Cardiac muscle cell (in vitro differentiated cells and primary cell): ENCODE results near the gene WWP2. TPM values are rescaled to one million over a fixed set of nuclear protein-coding genes. Genes with fewer than 3 reads are reported as not detected.
"Not testable (repeated sequence)": the region's sequence is repeated elsewhere in the genome, so short reads cannot be mapped to it uniquely, and the experiment has no call there.

Experiments used
- DNase-seq, 2 donors: peaks; one replicate each; pipeline versions ENCODE4 v3.0.0 to v3.0.0-alpha.2; 2010 to 2017; ENCODE audit warnings: low read depth in 1 of 2, low spot score in 1 of 2
- H3K27ac ChIP-seq: fragments of 200-600 bp; sonication (generic); 2 replicates; pipeline ENCODE4 v1.5.1; 2016
- H3K27me3 ChIP-seq: fragments of 200-600 bp; sonication (generic); 2 replicates; pipeline ENCODE4 v1.6.0; 2016; ENCODE audit warnings: control low read depth
- H3K36me3 ChIP-seq: fragments of 200-600 bp; sonication (generic); 2 replicates; pipeline ENCODE4 v1.5.1; 2016; ENCODE audit warnings: control low read depth
- H3K4me1 ChIP-seq: fragments of 200-600 bp; sonication (generic); 2 replicates; pipeline ENCODE4 v1.8.1; 2017; ENCODE audit warnings: low read depth, mild to moderate bottlenecking, mixed run types
- H3K4me3 ChIP-seq: fragments of 200-600 bp; sonication (generic); 2 replicates; pipeline ENCODE4 v1.5.1; 2016; ENCODE audit warnings: mild to moderate bottlenecking
- H3K9me3 ChIP-seq: fragments of 200-600 bp; sonication (generic); 2 replicates; pipeline ENCODE4 v1.5.1; 2017; ENCODE audit warnings: low read depth, mild to moderate bottlenecking, control low read depth
- polyA plus RNA-seq: library from polyadenylated mRNA; unstranded; fragments of >200 nt; fragmentation: Nextera tagmentation; extraction: Ambion mirVana; gene quantifications from 2 replicates; pipeline ENCODE4 v1.2.1, GENCODE V29; 2016
- total RNA-seq: library from RNA; depleted of rRNA; stranded (reverse); fragments of >200 nt; gene quantifications from 2 replicates; pipeline ENCODE4 v1.2.3, GENCODE V29; 2016
- TF ChIP-seq, protein P1 (sequence below): IDR thresholded peaks from 2 replicates; pipeline ENCODE4 v1.5.1; 2012; ENCODE audit warnings: low read depth, mild to moderate bottlenecking, low read length

The WWP2 gene
- total and polyA plus RNA-seq, 2 experiments from 2014 or later = 21.3 to 27.8 TPM

DNA sequence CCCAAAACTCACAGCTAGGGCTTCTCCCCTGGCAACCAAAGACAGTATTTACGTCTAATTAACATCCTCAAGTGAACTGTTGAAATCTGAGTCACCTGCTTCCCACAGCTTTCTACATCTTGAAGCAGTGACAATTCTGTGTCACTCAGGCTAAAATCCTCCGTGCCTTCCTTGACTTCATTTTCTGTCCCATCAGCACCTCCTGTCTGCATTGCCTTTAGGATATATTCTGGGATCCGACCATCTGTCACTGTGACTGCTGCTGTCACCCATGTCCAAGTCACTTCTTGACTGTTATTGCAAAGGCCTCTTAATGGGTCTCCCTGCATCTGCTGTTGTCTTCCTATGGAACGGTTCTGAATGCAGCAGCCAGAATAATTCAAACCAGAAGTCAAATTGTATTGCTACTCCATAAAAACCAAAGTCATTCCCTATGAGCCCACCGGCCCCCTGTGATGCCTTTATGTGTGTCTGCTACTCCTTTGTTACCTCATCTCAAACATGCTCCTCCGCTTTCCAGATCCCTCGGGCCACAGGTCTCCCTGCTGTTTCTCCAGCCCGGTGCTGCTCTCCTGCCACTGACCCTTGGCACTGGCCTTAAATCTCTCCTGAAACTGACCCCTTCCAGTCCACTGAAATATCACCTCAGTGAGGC is 56.9 kb downstream of the WWP2 start:
- no peaks in the 10 kb centered on the region for H3K36me3 ChIP-seq
- no peaks in the 10 kb centered on the region for H3K27me3 ChIP-seq
- DNase-seq = no peak
- peak overlapping the region; percentile 61 for H3K27ac ChIP-seq
- H3K4me3 ChIP-seq = no peak overlapping the region
- H3K4me1 ChIP-seq = peaks cover 9% of the 10 kb centered on the region
- H3K9me3 ChIP-seq = no peaks in the 10 kb centered on the region
- TF ChIP-seq, protein P1, sequence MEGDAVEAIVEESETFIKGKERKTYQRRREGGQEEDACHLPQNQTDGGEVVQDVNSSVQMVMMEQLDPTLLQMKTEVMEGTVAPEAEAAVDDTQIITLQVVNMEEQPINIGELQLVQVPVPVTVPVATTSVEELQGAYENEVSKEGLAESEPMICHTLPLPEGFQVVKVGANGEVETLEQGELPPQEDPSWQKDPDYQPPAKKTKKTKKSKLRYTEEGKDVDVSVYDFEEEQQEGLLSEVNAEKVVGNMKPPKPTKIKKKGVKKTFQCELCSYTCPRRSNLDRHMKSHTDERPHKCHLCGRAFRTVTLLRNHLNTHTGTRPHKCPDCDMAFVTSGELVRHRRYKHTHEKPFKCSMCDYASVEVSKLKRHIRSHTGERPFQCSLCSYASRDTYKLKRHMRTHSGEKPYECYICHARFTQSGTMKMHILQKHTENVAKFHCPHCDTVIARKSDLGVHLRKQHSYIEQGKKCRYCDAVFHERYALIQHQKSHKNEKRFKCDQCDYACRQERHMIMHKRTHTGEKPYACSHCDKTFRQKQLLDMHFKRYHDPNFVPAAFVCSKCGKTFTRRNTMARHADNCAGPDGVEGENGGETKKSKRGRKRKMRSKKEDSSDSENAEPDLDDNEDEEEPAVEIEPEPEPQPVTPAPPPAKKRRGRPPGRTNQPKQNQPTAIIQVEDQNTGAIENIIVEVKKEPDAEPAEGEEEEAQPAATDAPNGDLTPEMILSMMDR = no peak

DNA sequence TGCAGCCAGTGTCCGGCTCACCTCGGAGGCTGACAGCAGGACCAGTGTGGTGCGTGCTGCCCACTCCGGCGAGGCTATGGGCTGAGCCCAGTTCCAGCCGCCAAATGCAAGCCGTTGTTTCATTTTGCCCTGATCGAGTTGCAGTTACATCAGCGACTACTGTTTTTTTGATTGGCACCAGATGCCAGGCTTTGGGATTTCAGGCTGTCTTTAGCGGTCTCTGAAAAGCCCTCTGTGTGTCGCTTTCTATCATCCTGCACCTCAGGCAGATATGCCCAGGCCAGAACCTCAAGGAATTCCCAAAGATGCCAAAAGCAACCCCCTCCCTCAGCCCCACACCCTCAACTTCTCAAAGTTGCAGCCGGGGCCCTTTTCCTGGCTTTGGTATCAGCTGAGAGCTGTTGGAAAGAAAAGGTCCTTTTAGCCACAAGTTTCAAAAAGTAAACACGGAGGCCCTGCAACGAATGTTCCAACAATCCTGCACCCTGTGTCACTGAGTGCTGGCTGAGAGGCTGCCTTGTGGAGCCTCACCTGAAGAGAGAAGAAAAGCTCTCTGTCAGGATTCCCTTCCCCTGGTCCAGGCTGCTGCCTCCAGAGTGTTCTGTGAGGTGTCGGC is 58.9 kb downstream of the WWP2 start:
- peak overlapping the region; percentile 86 for H3K27ac ChIP-seq
- no peaks in the 10 kb centered on the region for H3K9me3 ChIP-seq
- peaks cover 9% of the 10 kb centered on the region for H3K4me1 ChIP-seq
- H3K27me3 ChIP-seq = no peaks in the 10 kb centered on the region
- no peak overlapping the region for H3K4me3 ChIP-seq
- no peaks in the 10 kb centered on the region for H3K36me3 ChIP-seq
- DNase-seq = peak in 1 of 2 donors; percentile 37
- TF ChIP-seq, protein P1 = no peak

DNA sequence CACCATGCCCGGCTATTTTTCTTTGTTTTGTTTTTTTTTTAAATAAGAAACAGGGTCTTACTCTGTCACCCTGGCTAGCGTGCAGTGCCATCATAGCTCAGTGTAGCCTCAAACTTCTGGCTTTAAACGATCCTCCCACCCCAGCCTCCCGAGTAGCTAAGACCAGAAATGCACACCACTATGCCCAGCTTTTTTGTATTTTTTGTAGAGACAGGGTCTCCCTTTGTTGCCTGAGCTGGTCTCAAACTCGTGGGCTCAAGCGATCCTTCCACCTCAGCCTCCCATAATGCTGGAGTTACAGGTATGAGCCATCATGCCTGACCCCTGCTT is 59.7 kb downstream of the WWP2 start:
- Histone ChIP-seq H3K4me3 (no peak overlapping the region), H3K27me3 (no peaks in the 10 kb centered on the region), H3K36me3 (no peaks in the 10 kb centered on the region), H3K4me1 (peaks cover 9% of the 10 kb centered on the region), H3K9me3 (no peaks in the 10 kb centered on the region), H3K27ac (no peak overlapping the region)
- no peak for DNase-seq
- TF ChIP-seq, protein P1 = no peak

DNA sequence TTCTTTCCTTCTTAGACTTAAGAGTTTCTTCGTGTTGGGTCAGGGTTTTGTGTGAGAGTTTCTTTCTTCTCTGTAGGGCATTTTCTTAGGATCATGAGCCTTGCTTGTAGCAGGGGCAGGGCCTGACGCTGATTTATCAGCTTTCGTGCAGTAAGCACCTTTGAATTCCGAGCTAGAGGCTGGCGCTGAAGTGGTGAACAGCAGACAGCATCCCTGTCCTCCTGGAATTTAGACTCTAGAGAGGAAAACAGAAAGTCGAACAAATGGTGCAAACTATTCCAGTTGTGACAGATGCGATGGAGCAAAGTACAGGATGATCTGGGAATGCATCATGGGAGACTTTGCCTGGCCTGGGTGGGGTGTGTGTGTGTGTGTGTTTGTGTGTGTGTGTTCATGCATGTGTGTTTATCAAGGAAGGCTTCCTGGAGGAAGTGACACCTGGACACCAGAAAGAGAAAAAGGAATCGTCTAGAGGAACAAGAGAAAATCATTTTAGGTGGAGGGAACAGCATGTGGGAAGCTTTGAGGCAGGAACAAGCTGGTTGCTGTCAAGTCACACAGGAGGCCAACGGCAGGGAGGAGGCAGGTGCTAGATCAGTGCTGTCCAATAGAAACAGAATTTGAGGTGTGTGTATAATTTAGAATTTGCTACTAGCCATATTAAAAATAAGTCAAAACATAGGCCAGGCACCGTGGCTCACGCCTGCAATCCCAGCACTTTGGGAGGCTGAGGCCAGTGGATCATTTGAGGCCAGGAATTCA is 60.2 kb downstream of the WWP2 start:
- Histone ChIP-seq H3K27ac (no peak overlapping the region), H3K4me3 (no peak overlapping the region), H3K27me3 (no peaks in the 10 kb centered on the region), H3K36me3 (no peaks in the 10 kb centered on the region), H3K4me1 (peaks cover 9% of the 10 kb centered on the region), H3K9me3 (no peaks in the 10 kb centered on the region)
- TF ChIP-seq, protein P1 = no peak
- DNase-seq = no peak

DNA sequence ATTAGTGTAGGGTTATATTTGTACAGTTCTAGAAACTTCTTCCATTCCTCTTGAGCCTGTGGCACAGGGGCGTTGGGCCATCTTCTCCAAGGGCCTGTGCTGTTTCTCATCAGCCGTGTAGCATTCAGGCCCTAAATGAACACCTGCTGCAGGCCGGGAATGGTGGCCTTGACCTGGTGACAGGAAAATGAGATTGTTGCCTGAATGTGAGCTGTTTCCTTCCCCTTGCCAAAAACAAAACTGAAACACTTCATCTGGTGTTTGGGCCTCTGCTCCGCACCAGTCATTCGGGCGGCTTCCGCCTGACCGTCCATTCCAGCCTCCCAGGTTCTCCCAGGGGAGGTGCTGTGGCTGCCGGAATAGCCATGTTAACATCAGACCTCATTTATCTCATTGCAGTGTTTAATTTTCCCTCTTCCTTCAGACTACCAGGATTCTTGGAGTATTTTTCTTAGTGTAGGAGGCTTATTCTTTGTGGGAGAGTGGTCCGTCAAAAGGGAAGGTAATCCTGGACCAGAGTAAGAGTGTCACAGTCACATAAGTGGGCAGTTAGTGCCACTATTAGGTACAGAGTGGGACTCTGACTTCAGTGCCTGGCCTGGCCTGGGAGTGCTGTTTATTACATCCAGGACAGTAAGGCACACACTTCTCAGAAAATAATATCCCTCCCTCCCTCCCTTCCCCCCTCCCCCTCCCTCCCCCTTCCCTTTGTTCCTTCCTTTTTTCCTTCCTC is 61.9 kb downstream of the WWP2 start:
- TF ChIP-seq, protein P1 = no peak
- peak in 1 of 2 donors; percentile 51 for DNase-seq
- no peak overlapping the region for H3K4me3 ChIP-seq
- no peaks in the 10 kb centered on the region for H3K36me3 ChIP-seq
- H3K27ac ChIP-seq = peak overlapping the region; percentile 73
- H3K9me3 ChIP-seq = no peaks in the 10 kb centered on the region
- no peaks in the 10 kb centered on the region for H3K27me3 ChIP-seq
- peaks cover 9% of the 10 kb centered on the region for H3K4me1 ChIP-seq

DNA sequence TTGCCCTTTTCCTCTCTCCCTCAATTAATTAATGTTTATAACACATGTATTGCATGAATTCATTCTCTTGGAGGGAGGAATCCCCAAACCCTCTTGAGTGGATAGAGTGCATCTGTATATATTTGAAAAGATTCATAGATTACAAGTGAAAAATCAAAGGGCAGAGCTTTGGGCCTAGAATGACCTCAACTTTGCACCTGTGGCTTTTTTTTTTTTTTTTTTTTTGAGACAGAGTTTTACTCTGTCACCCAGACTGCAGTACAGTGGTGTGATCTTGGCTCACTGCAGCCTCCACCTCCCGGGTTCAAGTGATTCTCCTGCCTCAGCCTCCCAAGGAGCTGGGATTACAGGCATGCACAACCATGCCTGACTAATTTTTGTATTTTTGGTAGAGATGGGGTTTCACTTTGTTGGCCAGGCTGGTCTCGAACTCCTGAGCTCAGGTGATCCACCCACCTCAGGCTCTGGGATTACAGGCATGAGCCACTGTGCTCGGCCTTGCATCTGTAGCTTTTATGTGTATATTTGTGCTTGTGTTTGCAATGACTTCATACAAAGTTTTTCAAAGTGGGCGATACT is 62.5 kb downstream of the WWP2 start:
- not testable (repeated sequence) for H3K36me3 ChIP-seq, H3K4me1 ChIP-seq, H3K4me3 ChIP-seq, DNase-seq, H3K9me3 ChIP-seq, H3K27me3 ChIP-seq
- H3K27ac ChIP-seq = peak overlapping the region; percentile 73
